Liver (tissue), 9 donors: ENCODE data around the gene TMEM234. TPM values are rescaled to one million over a fixed set of nuclear protein-coding genes. Genes with fewer than 3 reads are reported as not detected.

Experiments used
- DNase-seq: peaks from one replicate; pipeline ENCODE4 v3.0.0-alpha.2; 2017; ENCODE audit warnings: low spot score
- H3K27ac ChIP-seq, 2 donors: one replicate each; pipeline ENCODE4 v1.7.0; 2013; ENCODE audit warnings: inconsistent platforms in 2 of 2, low read length in 2 of 2, control low read depth in 1 of 2, low read depth in 1 of 2, mild to moderate bottlenecking in 1 of 2
- H3K27me3 ChIP-seq, 4 donors: one replicate each; pipeline versions ENCODE4 v1.6.1 to v1.7.0; 2013; ENCODE audit warnings: low read length in 3 of 4, inconsistent platforms in 1 of 4, mild to moderate bottlenecking in 1 of 4, moderate library complexity in 1 of 4; ENCODE audit not compliant: control insufficient read depth in 4 of 4, insufficient read depth in 4 of 4
- H3K36me3 ChIP-seq, 4 donors: one replicate each; pipeline versions ENCODE4 v1.6.1 to v1.7.0; 2013; ENCODE audit warnings: low read length in 3 of 4, mild to moderate bottlenecking in 3 of 4, low read depth in 1 of 4, moderate library complexity in 1 of 4; ENCODE audit not compliant: control insufficient read depth in 4 of 4, insufficient read depth in 3 of 4
- H3K4me1 ChIP-seq, 4 donors: one replicate each; pipeline versions ENCODE4 v1.6.1 to v1.7.0; 2013; ENCODE audit warnings: low read length in 3 of 4, mild to moderate bottlenecking in 3 of 4, moderate library complexity in 1 of 4; ENCODE audit not compliant: control insufficient read depth in 4 of 4, insufficient read depth in 4 of 4
- H3K4me3 ChIP-seq, 3 donors: one replicate each; pipeline versions ENCODE4 v1.6.1 to v1.7.0; 2013; ENCODE audit warnings: low read length in 3 of 3, control low read depth in 1 of 3, low read depth in 1 of 3, mild to moderate bottlenecking in 1 of 3
- H3K9ac ChIP-seq, 2 donors: one replicate each; pipeline ENCODE4 v1.7.0; 2013; ENCODE audit warnings: low read length in 2 of 2, mild to moderate bottlenecking in 2 of 2, moderate library complexity in 2 of 2, control low read depth in 1 of 2, low read depth in 1 of 2
- H3K9me3 ChIP-seq, 4 donors: one replicate each; pipeline versions ENCODE4 v1.6.1 to v1.7.0; 2013; ENCODE audit warnings: low read length in 3 of 4; ENCODE audit not compliant: control insufficient read depth in 4 of 4
- ATF3 ChIP-seq: IDR thresholded peaks from 2 replicates; pipeline ENCODE4 v1.6.1; 2016; ENCODE audit warnings: antibody characterized with exemption
- CTCF ChIP-seq: fragments of 150-350 bp; IDR thresholded peaks from 2 replicates; pipeline ENCODE4 v1.5.1; 2017; ENCODE audit warnings: improper control_type of control experiment, low read depth, low read length; ENCODE audit not compliant: missing input control
- EGR1 ChIP-seq, 2 donors: IDR thresholded peaks; 2 replicates each; pipeline ENCODE4 v1.6.1; 2016 to 2018; ENCODE audit warnings: antibody characterized with exemption in 2 of 2, low read depth in 2 of 2
- FOXA1 ChIP-seq: IDR thresholded peaks from 2 replicates; pipeline ENCODE4 v1.6.1; 2016; ENCODE audit warnings: antibody characterized with exemption
- FOXA2 ChIP-seq: IDR thresholded peaks from 2 replicates; pipeline ENCODE4 v1.6.1; 2016; ENCODE audit warnings: antibody characterized with exemption
- GABPA ChIP-seq, 2 donors: IDR thresholded peaks in 1 of 2; conservative IDR thresholded peaks in 1 of 2; 2 replicates each; pipeline ENCODE4 v1.6.1; 2016; ENCODE audit warnings: antibody characterized with exemption in 2 of 2, mild to moderate bottlenecking in 1 of 2, moderate library complexity in 1 of 2
- HNF4A ChIP-seq, 2 donors: conservative IDR thresholded peaks; 2 replicates each; pipeline ENCODE4 v1.6.1; 2016; ENCODE audit warnings: antibody characterized with exemption in 2 of 2, mild to moderate bottlenecking in 2 of 2
- HNF4G ChIP-seq: IDR thresholded peaks from 2 replicates; pipeline ENCODE4 v1.6.1; 2016; ENCODE audit warnings: antibody characterized with exemption
- NR2F2 ChIP-seq: IDR thresholded peaks from 2 replicates; pipeline ENCODE4 v1.6.1; 2016; ENCODE audit warnings: antibody characterized with exemption
- RAD21 ChIP-seq, 2 donors: IDR thresholded peaks; 2 replicates each; pipeline ENCODE4 v1.6.1; 2016; ENCODE audit warnings: antibody characterized with exemption in 2 of 2, mild to moderate bottlenecking in 2 of 2
- REST ChIP-seq: IDR thresholded peaks from 2 replicates; pipeline ENCODE4 v1.6.1; 2016; ENCODE audit warnings: antibody characterized with exemption, mild to moderate bottlenecking
- RXRA ChIP-seq, 2 donors: IDR thresholded peaks; 2 replicates each; pipeline ENCODE4 v1.6.1; 2017 to 2018; ENCODE audit warnings: antibody characterized with exemption in 2 of 2, mild to moderate bottlenecking in 1 of 2
- SP1 ChIP-seq: IDR thresholded peaks from 2 replicates; pipeline ENCODE4 v1.6.1; 2018; ENCODE audit warnings: antibody characterized with exemption, mild to moderate bottlenecking
- TAF1 ChIP-seq: conservative IDR thresholded peaks from 2 replicates; pipeline ENCODE4 v1.6.1; 2016; ENCODE audit warnings: antibody characterized with exemption, mild to moderate bottlenecking
- YY1 ChIP-seq: IDR thresholded peaks from 2 replicates; pipeline ENCODE4 v1.6.1; 2016; ENCODE audit warnings: antibody characterized with exemption, mild to moderate bottlenecking
- ZBTB33 ChIP-seq: IDR thresholded peaks from 2 replicates; pipeline ENCODE4 v1.6.1; 2016; ENCODE audit warnings: antibody characterized with exemption
- WGBS: extraction: QIAGEN DNeasy Blood & Tissue Kit; methylation state at CpG from one replicate; pipeline ENCODE4 v1.1.7; 2013; 5-methylcytosine and 5-hydroxymethylcytosine counted together
- polyA plus RNA-seq, 2 donors: library from polyadenylated mRNA; stranded (reverse) in 1 of 2; unstranded in 1 of 2; fragments of 200-250 nt in 1 of 2; fragments of >200 nt in 1 of 2; fragmentation: Nextera tagmentation in 1 of 2; extraction: Ambion mirVana in 1 of 2; gene quantifications; one replicate each; pipeline versions ENCODE4 v1.2.1 to v1.2.3, GENCODE V29; 2013 to 2015
- total RNA-seq, 2 donors: library from RNA; depleted of rRNA; stranded (reverse); fragments of >200 nt; gene quantifications; one replicate each; pipeline ENCODE4 v1.2.3, GENCODE V29; 2014
- donor health status: healthy.
- donor health status: healthy.
- donor health status: healthy.
- donor health status: healthy.
- donor health status: healthy.

TMEM234 gene
- total and polyA plus RNA-seq, 4 donors, result 5.4 to 6.8 (median 6.1) TPM

- Histone ChIP-seq H3K4me1 (peaks cover 11 to 25% (median 12%) of the 10 kb centered on the region in 4 donors), H3K27ac (peak within 1 kb of the TSS; percentile 64 to 68), H3K36me3 (no peaks in the 10 kb centered on the region), H3K9me3 (no peaks in the 10 kb centered on the region), H3K4me3 (peak within 1 kb of the TSS in 1 of 3 donors; percentile 7), H3K27me3 (no peaks in the 10 kb centered on the region), H3K9ac (peak within 1 kb of the TSS in 1 of 2 donors; percentile 77)
- WGBS, result 80% methylated on average over 25 of the region's 25 CpGs
- DNase-seq, result no peak
- TF ChIP-seq GABPA (IDR thresholded peaks at IDR 0.05 in 1 of 2, conservative IDR thresholded peaks at IDR 0.05 in 1 of 2), result no peak
- no peak for TF ChIP-seq HNF4G
- TF ChIP-seq TAF1, result no peak
- TF ChIP-seq RXRA (IDR thresholded peaks at IDR 0.05), result no peak
- TF ChIP-seq FOXA1, result no peak
- TF ChIP-seq EGR1 (IDR thresholded peaks at IDR 0.05; ENCODE audit: low read depth in 2 of 2), result no peak
- no peak for TF ChIP-seq SP1
- no peak for TF ChIP-seq HNF4A (conservative IDR thresholded peaks at IDR 0.05)
- no peak for TF ChIP-seq NR2F2
- no peak for TF ChIP-seq FOXA2
Observed at GRCh38 chr1:32250893-32251716, 29.0 kb upstream of the TMEM234 start, which contains the start of gene LCK. Gene LCK, plus strand, starts transcription at chr1:32251265. Its CDS starts 23,065 bp downstream, at chr1:32274330.

- no peaks in the 10 kb centered on the region for H3K27me3 ChIP-seq
- H3K4me1 ChIP-seq, result peaks cover 4 to 18% (median 11%) of the 10 kb centered on the region in 4 donors
- H3K36me3 ChIP-seq, result no peaks in the 10 kb centered on the region
- TF ChIP-seq YY1, result no peak
- peak; percentile 80 to 91 for TF ChIP-seq RXRA (IDR thresholded peaks at IDR 0.05)
- TF ChIP-seq NR2F2, result peak; percentile 83
- peak; percentile 37 for TF ChIP-seq REST
- TF ChIP-seq HNF4A (conservative IDR thresholded peaks at IDR 0.05), result peak; percentile 48 to 65
- TF ChIP-seq ZBTB33, result no peak
- TF ChIP-seq RAD21 (IDR thresholded peaks at IDR 0.05), result peak in 1 of 2 donors; percentile 15
- TF ChIP-seq SP1, result peak; percentile 60
- TF ChIP-seq FOXA2, result no peak
- TF ChIP-seq HNF4G, result no peak
- TF ChIP-seq CTCF, result no peak
- no peak for TF ChIP-seq ATF3
- H3K4me3 ChIP-seq, result no peak overlapping the region
- peak overlapping the region; percentile 64 to 68 for H3K27ac ChIP-seq
- no peaks in the 10 kb centered on the region for H3K9me3 ChIP-seq
- peak overlapping the region in 1 of 2 donors; percentile 77 for H3K9ac ChIP-seq
- peak; percentile 63 for DNase-seq
- 55% methylated on average over 9 of the region's 9 CpGs for WGBS
Observed at GRCh38 chr1:32249831-32250525, 27.8 kb upstream of the TMEM234 start.
